HL-60 (cell line): ENCODE measurements around the gene MAPK12.

Experiments
- CTCF ChIP-seq: IDR thresholded peaks from one replicate; pipeline ENCODE4 v1.5.1; 2011; ENCODE audit warnings: low read length, control low read depth, inconsistent platforms; ENCODE audit not compliant: insufficient read depth
- GABPA ChIP-seq: IDR thresholded peaks from 2 replicates; pipeline ENCODE4 v1.6.1; 2012; ENCODE audit warnings: low read depth
- POLR2AphosphoS5 ChIP-seq: IDR thresholded peaks from 2 replicates; pipeline ENCODE4 v1.6.1; 2012; ENCODE audit warnings: low read depth

- TF ChIP-seq CTCF (no peak), GABPA (no peak), POLR2AphosphoS5 (no peak)
These were observed 41.1 kb upstream of the MAPK12 start for GRCh38 chr22:50302564-50302963.
